Iris pigment epithelial cell (primary cell): ENCODE data around the gene NPY4R2.
"Not testable (repeated sequence)": the region's sequence is repeated elsewhere in the genome, so short reads cannot be mapped to it uniquely, and the experiment has no call there.

Experiments
- DNase-seq: peaks from one replicate; pipeline ENCODE4 v3.0.0-alpha.2; 2011; ENCODE audit warnings: low read depth

NPY4R2 gene, protein sequence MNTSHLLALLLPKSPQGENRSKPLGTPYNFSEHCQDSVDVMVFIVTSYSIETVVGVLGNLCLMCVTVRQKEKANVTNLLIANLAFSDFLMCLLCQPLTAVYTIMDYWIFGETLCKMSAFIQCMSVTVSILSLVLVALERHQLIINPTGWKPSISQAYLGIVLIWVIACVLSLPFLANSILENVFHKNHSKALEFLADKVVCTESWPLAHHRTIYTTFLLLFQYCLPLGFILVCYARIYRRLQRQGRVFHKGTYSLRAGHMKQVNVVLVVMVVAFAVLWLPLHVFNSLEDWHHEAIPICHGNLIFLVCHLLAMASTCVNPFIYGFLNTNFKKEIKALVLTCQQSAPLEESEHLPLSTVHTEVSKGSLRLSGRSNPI

DNA sequence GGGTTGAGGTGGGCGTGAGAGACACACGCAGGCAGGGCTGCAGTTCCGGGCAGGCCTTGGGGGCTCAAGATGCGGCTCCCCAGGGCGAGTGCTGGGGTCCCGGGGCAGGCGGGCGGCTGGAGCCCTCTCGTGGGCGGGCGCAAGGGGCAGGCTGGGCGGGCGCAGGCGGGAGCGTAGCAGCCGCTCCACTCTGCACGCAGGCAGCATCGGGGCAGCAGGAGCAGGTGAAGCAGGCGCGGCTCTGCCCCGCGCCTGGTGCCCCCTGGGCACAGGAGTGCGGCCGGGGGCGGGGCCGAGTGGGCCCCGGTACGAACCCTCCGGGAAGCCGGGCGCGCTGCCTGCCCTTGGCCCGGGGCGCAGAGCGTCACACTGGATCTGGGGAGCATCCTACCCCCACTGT, at the start of gene NPY4R2:
Gene NPY4R2 (plus strand): TSS at position 188 of the 400 bp plus-strand sequence. CDS start 3,326 bp downstream, outside the sequence.
- DNase-seq = not testable (repeated sequence)

DNA sequence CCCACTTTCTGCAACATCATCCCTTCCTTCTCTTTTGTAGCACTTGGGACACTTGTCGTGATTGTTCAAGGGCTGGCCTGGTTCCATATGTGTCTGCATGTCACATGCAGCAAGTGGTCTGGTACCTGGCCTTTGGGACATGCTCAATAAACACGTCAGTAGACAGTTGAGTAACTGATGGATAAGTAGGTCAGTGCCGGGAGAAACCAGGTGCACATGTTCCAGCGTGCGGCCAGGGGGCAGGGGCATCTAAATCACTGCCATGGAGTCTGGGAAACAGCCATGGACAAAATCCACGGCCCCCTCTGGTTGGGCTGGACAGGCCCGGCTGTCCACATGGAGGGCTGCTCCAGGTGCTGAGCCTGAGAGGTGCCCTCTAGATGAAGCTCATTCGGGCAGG, 47.6 kb upstream of the NPY4R2 start:
- not testable (repeated sequence) for DNase-seq

DNA sequence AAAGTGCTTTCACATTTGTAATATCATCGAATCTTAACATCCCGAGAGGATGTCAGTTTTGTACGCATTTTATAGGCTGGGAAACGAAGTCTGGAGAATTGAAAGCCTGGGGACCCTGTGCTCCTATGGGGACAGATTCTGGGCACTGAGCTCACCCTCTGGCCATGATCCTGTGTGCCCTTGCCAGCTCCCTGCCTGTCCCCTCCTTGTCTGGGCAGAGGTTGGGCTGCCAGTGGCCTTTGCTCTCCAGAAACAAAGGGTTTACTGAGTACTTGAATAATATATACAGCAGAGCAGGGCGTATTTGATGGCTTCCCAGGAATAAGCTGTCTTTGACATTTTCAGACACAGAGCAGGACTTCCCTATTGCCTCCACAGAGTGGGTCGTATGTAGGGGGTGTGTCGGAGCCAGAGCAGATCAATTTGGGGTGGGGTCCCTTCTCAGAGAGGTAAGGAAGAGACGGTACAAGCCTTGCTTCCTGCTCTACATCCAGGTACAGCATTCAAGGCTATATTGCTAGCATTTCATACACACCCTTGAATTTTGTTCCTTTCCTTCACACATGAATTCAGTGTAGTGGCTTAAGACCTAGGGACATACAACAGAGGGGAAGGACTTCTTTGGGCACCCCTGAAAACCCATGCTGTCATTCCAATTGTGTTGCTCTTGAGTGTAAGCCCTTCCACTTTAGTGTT, 46.8 kb upstream of the NPY4R2 start:
- DNase-seq = not testable (repeated sequence)

DNA sequence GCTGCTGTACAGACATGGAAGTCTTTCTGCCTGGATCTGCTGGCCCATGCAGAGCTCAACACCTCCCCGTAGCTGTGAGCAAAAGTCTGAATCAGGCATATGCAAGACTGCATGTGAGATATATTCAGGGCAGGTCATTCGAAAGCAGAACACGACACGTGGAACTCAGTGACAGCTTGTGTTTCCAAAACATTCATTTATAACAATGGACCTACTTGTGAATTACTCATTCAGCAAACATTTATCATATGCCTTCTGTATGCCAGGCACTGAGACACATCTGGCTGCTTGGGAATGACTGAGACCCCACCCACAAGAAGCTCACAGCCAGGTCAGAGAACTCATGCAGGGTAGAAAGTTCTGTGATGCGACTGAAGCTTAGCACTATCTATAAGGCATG, 46.2 kb upstream of the NPY4R2 start:
- not testable (repeated sequence) for DNase-seq

DNA sequence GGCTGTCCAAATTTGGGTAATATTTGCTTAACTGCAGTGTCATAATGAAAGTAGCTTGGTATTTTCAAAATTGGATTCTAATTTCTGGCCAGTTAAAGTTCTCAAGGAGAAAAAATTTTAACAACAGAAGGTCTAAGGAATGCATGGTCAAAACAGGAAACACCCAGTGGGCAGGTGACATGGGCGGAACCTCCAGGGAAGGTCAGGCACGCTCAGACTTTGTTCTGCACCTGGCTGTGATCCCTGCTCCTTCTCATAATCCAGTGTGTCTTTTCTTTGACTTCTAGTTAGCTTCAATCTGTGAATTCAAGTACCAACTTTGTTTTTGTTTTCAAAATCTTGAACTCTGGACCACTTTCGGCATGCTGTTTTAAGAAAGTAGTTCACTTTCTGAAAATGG, 34.2 kb upstream of the NPY4R2 start:
- not testable (repeated sequence) for DNase-seq

DNA sequence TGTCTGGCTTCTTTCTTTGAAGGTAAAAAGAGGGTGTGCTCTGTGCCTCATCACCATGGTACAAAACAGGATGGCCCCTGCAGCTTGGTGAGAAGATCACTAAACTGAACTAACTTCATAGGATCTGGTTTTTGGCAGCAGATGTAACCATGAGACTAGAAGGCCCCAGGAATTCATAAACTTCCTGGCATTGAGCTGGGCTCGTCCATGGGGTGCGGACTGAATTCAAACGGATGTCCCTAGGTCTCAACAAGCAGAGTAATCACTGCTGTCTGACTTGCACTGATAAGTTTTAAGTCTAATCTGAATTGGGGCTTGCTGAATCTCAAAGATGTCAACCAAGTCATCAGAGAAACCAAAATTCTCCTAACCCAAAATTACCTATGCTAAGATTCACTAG, 33.5 kb upstream of the NPY4R2 start:
- DNase-seq = not testable (repeated sequence)

DNA sequence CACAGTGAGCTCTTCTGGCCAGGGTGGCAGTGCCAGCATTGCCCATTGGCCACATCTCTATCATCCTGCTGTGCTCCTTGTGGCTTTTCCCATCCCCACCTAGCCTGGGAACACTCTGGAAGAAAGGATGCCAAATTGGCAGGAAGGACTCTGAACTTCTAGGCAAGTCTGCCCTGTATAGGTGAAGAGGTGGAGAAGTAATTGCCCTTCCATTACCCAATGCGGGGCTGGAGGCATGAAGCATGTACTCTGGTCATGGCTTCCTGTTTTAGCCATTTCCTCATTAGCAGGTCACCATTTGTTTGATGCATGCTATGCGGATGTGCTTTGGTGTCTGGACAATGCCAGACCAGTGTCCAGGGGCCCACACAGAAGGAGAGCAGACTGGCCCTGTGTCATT, 32.1 kb upstream of the NPY4R2 start:
- not testable (repeated sequence) for DNase-seq

DNA sequence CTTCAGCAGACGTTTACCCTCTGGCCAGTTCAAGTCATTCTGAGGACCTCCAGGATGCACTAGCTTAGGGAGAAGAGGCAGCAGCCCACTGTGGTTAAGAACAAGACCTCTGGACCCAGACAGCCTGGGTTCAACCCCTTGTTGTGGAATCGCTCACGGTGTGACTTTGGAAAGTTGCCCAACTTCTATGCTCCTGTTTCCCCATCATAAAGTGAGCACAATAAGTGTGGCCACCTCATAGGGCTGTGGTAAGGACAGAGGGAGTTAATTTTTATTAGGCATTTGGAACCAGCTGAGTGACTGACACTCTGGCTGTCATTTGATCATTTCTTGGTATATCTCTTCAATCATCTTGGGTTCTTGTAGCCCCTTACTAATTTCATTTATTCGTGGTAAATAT, 31.6 kb upstream of the NPY4R2 start:
- DNase-seq = not testable (repeated sequence)

DNA sequence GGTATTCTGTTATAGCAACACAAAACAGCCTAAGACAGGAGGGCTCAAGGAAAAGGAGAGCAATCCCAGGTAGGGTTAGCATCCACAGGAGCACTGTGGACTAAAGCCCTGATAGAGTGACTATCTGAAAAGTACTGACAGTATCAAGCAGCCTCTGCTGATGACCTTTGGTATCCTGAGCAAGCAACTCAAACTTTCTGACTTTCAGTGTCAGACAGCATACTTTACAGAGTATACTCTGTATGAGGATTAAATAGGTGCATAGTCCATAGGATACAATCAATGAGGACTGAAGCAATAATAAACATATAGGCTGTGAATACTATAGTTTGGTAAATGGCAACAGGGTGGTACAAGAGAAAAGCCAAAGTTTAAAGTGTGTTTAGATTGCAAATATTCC, 27.7 kb upstream of the NPY4R2 start:
- DNase-seq = not testable (repeated sequence)

DNA sequence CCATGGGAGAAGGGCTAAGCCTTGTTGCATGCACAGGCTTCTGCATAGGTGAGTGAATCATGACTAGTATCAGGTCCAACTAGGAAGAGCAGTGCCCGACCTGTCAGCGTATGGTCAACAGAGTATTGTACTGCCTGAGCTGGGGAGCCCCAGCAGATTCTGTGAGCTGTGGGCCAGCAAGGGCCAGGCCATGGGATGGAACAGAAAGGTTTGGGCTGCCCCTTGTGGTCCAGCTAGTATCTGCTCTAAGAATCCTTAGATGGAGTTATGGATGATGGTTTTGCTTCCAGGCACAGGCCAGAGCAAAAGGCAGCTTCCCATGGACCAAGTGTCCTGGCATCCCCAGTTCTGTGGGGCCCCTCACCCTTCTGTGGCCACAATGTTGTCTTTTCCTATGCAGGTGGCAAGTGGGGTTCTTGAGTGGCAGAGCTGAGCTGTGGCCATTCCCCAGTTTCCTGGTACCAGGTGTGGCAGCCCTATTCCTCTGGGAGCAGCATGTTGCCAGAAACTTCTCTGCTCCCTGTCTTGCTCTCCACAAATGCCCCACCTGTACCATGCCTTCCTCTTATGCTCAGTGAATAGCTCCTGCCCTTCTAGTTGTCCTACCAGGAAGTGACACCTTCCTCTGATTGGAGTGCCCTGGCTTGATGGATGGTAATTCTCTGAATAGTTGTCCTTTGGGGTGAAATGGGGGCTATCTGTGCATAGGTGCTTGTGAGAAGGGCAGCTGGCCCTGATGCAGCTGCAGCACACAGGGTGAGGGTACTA, 25.8 kb upstream of the NPY4R2 start:
- DNase-seq = not testable (repeated sequence)

DNA sequence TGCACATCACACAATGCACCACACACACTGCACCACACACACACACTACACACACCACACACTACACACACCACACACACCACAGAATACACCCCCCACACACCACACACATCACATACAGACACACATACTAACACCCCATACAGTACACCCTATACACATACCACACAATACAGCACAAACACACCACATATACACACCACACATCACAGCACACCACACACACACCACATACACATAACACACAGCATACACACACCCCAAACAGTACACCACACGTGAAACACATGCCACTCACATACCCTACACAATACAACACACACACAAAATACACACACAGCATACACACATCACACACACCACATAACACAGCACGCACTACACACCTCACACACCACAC, 23.9 kb upstream of the NPY4R2 start:
- DNase-seq = not testable (repeated sequence)

DNA sequence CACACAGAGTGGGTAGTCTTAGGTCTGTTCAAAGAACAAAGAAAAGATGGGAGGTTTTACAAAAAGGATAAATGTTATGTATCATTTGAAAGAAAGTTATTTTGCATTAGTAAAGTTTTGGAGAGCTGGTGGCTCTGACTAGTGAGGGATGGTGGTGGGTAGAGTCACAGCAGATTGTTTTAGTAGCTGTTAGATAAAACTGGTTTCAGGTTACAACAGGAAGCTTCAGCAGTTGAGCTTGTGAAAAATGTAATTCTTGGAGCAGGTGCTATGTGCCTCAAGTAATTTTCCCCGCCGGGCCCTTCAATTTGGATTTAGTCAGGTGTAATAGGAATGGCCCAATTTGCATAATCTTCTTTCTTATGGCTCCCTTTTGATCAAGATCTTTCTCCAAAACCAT, 20.6 kb upstream of the NPY4R2 start:
- not testable (repeated sequence) for DNase-seq

DNA sequence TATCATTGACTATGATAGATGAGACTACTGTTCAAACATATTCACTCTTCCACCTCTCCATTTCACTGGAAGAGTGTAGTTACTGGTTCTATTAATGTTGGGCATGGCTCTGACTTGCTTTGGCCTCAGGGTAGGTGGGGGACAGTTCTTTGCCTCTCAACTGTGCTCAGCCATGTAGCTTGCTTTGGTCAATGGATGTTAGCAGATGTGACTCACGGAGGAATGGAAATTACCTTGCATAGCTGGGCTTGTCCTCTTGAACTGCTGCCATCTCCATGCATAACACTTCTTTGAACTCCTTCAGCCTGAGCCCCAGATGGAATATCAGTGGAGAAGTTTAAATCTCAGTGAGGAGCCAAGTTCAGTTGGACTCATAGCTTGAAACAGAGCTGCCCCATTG, 9.1 kb upstream of the NPY4R2 start:
- DNase-seq = not testable (repeated sequence)

DNA sequence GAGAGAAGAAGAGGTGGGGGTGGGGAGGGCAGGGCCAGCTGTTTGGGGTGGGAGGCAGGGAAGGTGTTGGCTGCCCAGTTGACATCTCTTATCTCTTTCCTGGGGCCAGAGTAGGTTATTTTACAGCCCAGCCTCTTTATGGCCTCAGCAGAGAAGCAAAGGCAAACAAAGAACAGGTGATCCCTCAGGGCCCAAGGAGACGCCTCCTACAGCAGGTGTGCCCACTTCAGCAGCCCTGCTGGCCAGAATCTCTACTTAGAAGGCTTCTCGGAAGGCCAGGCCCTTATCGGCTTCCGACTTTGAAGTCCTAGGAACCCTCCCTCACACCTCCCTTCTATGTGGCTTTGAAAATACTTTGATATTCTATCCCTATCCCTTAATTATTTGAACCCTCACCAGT, 8.0 kb upstream of the NPY4R2 start:
- not testable (repeated sequence) for DNase-seq

DNA sequence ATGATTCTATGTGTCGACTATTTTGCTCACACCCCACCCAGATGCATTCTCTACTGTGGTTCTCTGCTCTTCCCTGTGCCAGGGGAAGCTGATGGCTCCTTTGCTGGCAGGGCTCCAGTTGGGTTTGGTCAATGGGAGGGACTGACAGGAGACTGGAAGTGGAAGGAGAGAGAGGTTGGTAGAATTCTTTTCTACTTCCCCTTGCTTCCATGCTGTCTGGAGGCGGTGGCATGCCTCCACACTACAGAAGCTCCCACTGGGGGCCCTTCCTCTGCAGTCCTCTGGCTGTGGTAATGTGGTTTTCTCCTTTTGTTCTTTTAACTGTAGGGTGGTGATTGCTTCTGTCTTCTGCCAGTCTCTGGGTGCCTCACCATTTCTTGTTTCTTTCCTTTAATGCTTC, 4.4 kb upstream of the NPY4R2 start:
- not testable (repeated sequence) for DNase-seq

DNA sequence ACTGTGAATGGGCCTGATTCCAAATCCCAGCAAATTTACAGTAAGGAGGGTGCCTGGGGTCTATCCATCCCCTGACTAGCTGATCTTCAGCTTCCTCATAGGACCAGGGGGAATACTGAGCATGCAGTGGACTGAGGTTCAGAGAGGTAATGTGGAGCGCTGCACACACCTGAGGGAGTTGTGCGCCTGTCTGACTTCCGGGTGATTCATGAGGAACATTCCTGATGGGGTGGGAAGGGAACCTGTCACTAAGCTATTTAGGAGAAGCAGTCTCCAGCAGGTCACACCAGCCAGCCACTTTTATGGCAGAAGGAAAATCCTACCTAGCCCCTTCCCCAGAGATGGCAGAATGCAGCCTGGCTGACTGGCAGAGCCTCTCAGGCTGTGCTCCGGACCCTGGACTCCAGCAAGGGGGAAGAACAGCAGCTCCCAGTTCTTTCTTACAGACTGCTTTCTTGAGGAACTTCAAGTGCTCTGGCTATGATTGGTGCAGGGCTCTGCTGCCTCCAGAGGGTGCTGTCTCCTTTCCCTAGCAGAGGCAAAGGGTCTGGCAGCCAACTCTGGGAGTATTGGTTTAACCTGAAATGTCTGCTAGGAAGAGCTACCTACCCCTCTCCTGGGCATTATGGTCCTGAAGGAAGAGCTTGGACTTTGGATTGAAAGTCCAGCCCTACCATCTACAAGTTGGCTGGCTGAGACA, 2.5 kb upstream of the NPY4R2 start:
- not testable (repeated sequence) for DNase-seq

DNA sequence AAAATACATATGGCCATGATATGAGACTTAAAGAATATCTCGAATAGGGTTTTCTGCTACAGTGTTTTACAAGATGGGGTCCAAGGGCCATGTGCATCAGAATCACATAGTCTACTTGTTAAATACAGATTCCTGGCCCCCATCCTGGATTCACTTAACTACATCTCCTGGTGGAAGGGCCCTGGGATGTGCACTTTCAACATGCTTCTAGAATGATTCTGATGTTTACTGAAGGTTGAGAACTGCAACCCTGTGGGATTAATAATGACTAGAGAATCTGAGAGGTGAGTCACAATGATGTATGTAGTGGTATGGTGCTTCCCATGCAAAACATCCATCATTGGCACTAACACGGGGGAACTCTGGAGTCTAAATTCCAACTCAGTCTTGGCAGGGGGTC, 2.1 kb downstream of the NPY4R2 start:
- DNase-seq = peak; percentile 69

DNA sequence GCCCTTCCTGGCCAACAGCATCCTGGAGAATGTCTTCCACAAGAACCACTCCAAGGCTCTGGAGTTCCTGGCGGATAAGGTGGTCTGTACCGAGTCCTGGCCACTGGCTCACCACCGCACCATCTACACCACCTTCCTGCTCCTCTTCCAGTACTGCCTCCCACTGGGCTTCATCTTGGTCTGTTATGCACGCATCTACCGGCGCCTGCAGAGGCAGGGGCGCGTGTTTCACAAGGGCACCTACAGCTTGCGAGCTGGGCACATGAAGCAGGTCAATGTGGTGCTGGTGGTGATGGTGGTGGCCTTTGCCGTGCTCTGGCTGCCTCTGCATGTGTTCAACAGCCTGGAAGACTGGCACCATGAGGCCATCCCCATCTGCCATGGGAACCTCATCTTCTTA, 4.0 kb downstream of the NPY4R2 start:
- DNase-seq = not testable (repeated sequence)

DNA sequence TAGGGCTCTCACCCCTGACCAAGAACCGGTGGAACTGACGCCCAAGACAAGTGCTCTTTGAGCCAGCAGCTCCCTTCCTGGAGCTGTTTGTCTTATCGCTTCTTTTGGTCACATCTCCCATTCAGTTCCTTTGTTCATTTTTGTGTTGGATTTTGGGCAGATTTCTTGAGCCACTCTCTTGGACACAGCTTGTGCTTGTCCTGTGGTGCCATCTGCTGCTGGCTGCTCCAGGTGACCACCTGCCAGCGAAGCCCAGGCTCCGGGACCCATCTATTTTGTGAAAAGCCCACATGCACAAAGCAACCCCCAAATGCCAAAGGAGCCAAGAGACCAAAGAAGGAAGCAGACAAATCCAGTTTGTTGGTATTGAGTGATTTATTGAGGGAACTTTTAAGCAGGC, 6.2 kb downstream of the NPY4R2 start:
- not testable (repeated sequence) for DNase-seq

DNA sequence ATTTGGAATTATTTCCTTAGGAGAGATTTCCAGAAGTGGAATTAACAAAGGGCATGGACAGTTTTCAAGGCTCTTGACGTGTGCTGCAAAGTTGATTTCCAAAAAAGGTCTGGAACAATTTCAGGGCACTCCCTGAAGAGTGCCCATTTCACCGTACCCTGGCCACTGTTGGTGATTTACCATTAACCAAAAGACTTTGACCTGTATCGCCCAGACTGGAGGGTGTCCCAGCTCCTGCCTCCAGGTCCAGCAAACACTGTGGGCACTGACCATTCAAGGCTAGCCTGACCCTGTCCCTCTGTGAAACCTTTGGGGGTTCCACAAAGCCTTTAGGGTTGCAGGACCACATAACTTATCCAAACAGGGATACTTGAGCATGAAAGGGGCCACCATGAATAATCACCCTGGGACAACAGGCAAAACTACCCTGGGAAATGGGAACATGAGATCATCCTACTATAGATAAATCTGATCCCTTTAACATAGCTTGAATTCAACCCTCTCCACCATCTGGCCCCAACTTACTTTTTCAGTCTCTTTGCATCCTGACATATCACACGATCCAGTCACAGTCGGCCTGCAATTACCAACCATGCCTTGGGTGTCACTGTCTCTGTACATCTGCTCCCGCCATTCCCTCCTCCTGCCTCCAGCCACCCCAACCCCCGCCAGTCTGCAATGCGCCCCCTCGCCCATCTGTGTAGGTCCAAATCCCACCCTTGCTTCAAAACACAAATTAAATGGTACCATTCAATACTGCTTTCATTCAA, 8.9 kb downstream of the NPY4R2 start:
- DNase-seq = not testable (repeated sequence)

DNA sequence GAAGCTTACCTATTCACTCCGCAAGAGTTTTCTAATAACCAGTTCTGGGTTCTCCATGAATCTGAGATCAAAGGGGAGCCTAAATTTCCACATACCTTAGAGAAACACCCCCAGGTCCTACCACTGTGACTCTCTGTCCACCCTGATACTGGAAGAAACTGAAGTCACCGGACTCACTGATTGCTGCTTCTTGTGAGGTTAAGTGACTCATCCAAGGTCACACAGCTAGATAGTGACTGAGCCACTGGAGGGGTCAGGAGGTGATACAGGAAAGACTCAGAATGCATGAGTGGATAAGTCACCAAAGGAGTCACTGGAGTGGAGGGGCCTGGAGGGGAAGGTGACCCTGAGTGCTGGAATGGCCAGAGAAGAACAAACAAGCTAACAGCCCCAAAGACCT, 9.8 kb downstream of the NPY4R2 start:
- not testable (repeated sequence) for DNase-seq
